B cell (primary cell): Measurements from ENCODE around the gene SLC35E1. TPM values are rescaled to one million over a fixed set of nuclear protein-coding genes. Genes with fewer than 3 reads are reported as not detected.

Experiments
- ATAC-seq: fragments of 200-7000 bp; cut with Tn5 transposase; one replicate; pipeline ENCODE4 v1.10.0; 2021; ENCODE audit warnings: low read depth, mild to moderate bottlenecking, moderate number of reproducible peaks, moderate library complexity
- CTCF ChIA-PET: fragments of 350-600 bp; sonication (Branson Sonifier 250); formaldehyde crosslinking; loops from one replicate; lab custom pipeline; 2021; ENCODE audit warnings: antibody characterized with exemption, inconsistent platforms; lab: Charles Lee
- POLR2A ChIA-PET: fragments of 350-600 bp; sonication (Branson Sonifier 250); formaldehyde crosslinking; loops from one replicate; lab custom pipeline; 2021; ENCODE audit warnings: antibody characterized with exemption; lab: Charles Lee
- DNase-seq: peaks from one replicate; pipeline ENCODE4 v3.0.0; 2013
- H2AFZ ChIP-seq: 2 replicates; pipeline ENCODE4 v1.6.1; 2012; ENCODE audit warnings: mild to moderate bottlenecking, low read depth, low read length; ENCODE audit not compliant: insufficient read depth, poor library complexity, severe bottlenecking
- H3K27ac ChIP-seq, 2 donors: 1 replicate in 1 of 2; 2 replicates in 1 of 2; pipeline ENCODE4 v1.5.1; 2012 to 2013; ENCODE audit warnings: low read length in 2 of 2, mild to moderate bottlenecking in 2 of 2, moderate library complexity in 1 of 2
- H3K27me3 ChIP-seq, 4 experiments: fragments of 200-600 bp in 1 of 4; sonication (generic) in 1 of 4; replicated peaks in 1 of 4; 1 replicate in 2 of 4; 2 replicates in 2 of 4; pipeline versions ENCODE4 v1.6.1 to v1.7.0; 2013 to 2016; ENCODE audit warnings: low read length in 3 of 4, mild to moderate bottlenecking in 2 of 4, mixed read lengths in 1 of 4, moderate library complexity in 1 of 4; ENCODE audit not compliant: insufficient read depth in 4 of 4, control insufficient read depth in 3 of 4; ENCODE audit errors: control extremely low read depth in 1 of 4
- H3K36me3 ChIP-seq, 2 experiments: replicated peaks in 1 of 2; 1 replicate in 1 of 2; 2 replicates in 1 of 2; pipeline versions ENCODE4 v1.6.1 to v1.7.1; 2013; ENCODE audit warnings: low read length in 1 of 2; ENCODE audit not compliant: insufficient read depth in 2 of 2, control insufficient read depth in 1 of 2; ENCODE audit errors: control extremely low read depth in 1 of 2, extremely low read depth in 1 of 2
- H3K4me1 ChIP-seq, 2 donors: fragments of 200-600 bp in 1 of 2; sonication (generic) in 1 of 2; 1 replicate in 1 of 2; 2 replicates in 1 of 2; pipeline versions ENCODE4 v1.5.1 to v1.6.1; 2013 to 2017; ENCODE audit warnings: low read length in 2 of 2; ENCODE audit not compliant: control insufficient read depth in 2 of 2, insufficient read depth in 2 of 2
- H3K4me2 ChIP-seq: replicated peaks from 2 replicates; pipeline ENCODE3; 2012; ENCODE audit warnings: mild to moderate bottlenecking, low read depth, low read length; ENCODE audit not compliant: poor library complexity, severe bottlenecking
- H3K4me3 ChIP-seq, 5 experiments: fragments of 200-600 bp in 1 of 5; sonication (generic) in 1 of 5; 1 replicate in 3 of 5; 2 replicates in 2 of 5; pipeline versions ENCODE4 v1.5.1 to v1.7.0; 2011 to 2016; ENCODE audit warnings: low read length in 4 of 5, mild to moderate bottlenecking in 4 of 5, low read depth in 2 of 5, control low read depth in 1 of 5, moderate library complexity in 1 of 5; ENCODE audit not compliant: insufficient read depth in 1 of 5; ENCODE audit errors: control extremely low read depth in 1 of 5, extremely low read depth in 1 of 5
- H3K79me2 ChIP-seq: fragments of 200-600 bp; sonication (generic); one replicate; pipeline ENCODE4 v1.6.0; 2016; ENCODE audit warnings: low read length; ENCODE audit not compliant: control insufficient read depth, insufficient read depth
- H3K9ac ChIP-seq: fragments of 200-600 bp; sonication (generic); 2 replicates; pipeline ENCODE4 v1.6.1; 2017; ENCODE audit warnings: mild to moderate bottlenecking, low read length, moderate library complexity
- H3K9me3 ChIP-seq, 3 donors: one replicate each; pipeline versions ENCODE4 v1.6.1 to v1.7.1; 2013; ENCODE audit warnings: low read length in 2 of 3; ENCODE audit not compliant: control insufficient read depth in 2 of 3, insufficient read depth in 1 of 3; ENCODE audit errors: control extremely low read depth in 1 of 3
- H4K20me1 ChIP-seq: 2 replicates; pipeline ENCODE4 v1.6.0; 2012; ENCODE audit warnings: mild to moderate bottlenecking, low read length; ENCODE audit not compliant: insufficient read depth, control insufficient read depth, poor library complexity, severe bottlenecking
- H3K27ac Mint-ChIP-seq: one replicate; pipeline ENCODE4 v1.8.0; 2021; ENCODE audit warnings: mixed read lengths
- H3K27me3 Mint-ChIP-seq: one replicate; pipeline ENCODE4 v1.8.0; 2021; ENCODE audit warnings: mixed read lengths
- H3K4me1 Mint-ChIP-seq: one replicate; pipeline ENCODE4 v1.8.0; 2021; ENCODE audit warnings: mixed read lengths
- H3K4me3 Mint-ChIP-seq: one replicate; pipeline ENCODE4 v1.8.0; 2021; ENCODE audit warnings: mixed read lengths
- H3K9me3 Mint-ChIP-seq: one replicate; pipeline ENCODE4 v1.8.0; 2022; ENCODE audit warnings: mixed read lengths; ENCODE audit not compliant: insufficient read depth
- CTCF ChIP-seq: fragments of 200-600 bp; IDR thresholded peaks from one replicate; pipeline ENCODE4 v1.8.0; 2022; ENCODE audit warnings: antibody characterized with exemption, mild to moderate bottlenecking
- EZH2 ChIP-seq: IDR thresholded peaks from 2 replicates; pipeline ENCODE4 v1.6.1; 2012; ENCODE audit warnings: borderline replicate concordance, low read depth, mild to moderate bottlenecking, moderate library complexity, low read length; ENCODE audit not compliant: insufficient read depth, poor library complexity, severe bottlenecking
- WGBS: methylation state at CpG from one replicate; pipeline ENCODE4 v1.1.5; 2013; ENCODE audit warnings: missing lambda C conversion rate; ENCODE audit not compliant: insufficient coverage; 5-methylcytosine and 5-hydroxymethylcytosine counted together
- intact Hi-C: fragments of 100-400 bp; cut with micrococcal nuclease; formaldehyde crosslinking; loops from one replicate; pipeline ENCODE4 v1.10.0; 2022
- polyA plus RNA-seq: library from polyadenylated mRNA; depleted of rRNA; stranded (reverse); fragments of >200 nt; gene quantifications from 2 replicates; pipeline ENCODE4 v1.2.3, GENCODE V29; 2012
- total RNA-seq, 2 donors: library from RNA; stranded (reverse); fragments of 120-200 nt in 1 of 2; gene quantifications; 1 replicate in 1 of 2; 2 replicates in 1 of 2; pipeline versions ENCODE4 v1.2.3 to v1.2.4, GENCODE V29; 2013 to 2022

Gene SLC35E1
- total and polyA plus RNA-seq, 2 donors (not counting 1 experiment from before 2014, with no cell fraction given) = 23.4 to 46.8 TPM

- Mint-ChIP-seq H3K4me1 (peaks cover 85% of the 10 kb centered on the region), H3K27me3 (no peaks in the 10 kb centered on the region), H3K27ac (peak overlapping the region; percentile 57), H3K9me3 (no peaks in the 10 kb centered on the region), H3K4me3 (peak overlapping the region; percentile 50)
- Histone ChIP-seq H3K27ac (no peak overlapping the region), H2AFZ (no peak overlapping the region), H3K27me3 (no peaks in the 10 kb centered on the region), H3K4me2 (peak overlapping the region; percentile 20), H3K79me2 (peaks cover 100% of the 10 kb centered on the region), H3K36me3 (peaks cover 0 to 14% of the 10 kb centered on the region in 2 experiments), H3K4me3 (no peak overlapping the region), H3K9me3 (no peaks in the 10 kb centered on the region), H3K4me1 (peaks cover 39 to 57% of the 10 kb centered on the region in 2 donors), H4K20me1 (peaks cover 100% of the 10 kb centered on the region), H3K9ac (no peak overlapping the region)
- ChIA-PET CTCF (interaction anchor here (0.8 to 1.4 kb wide), 4 partner anchors 9 to 371 kb away, joined by 3 to 5 read pairs (median 4); partner anchors contain the start of gene MED26), POLR2A (interaction anchor here (1.3 kb wide), 1 partner anchor 10 kb away, joined by 3 read pairs; the partner anchor contains the start of gene MED26)
- no peak for DNase-seq
- TF ChIP-seq EZH2 (no peak), CTCF (no peak)
- intact Hi-C loops = no loop called here
- ATAC-seq = peak; percentile 28
- 46% methylated on average over 6 of the region's 7 CpGs for WGBS
Measured at GRCh38 chr19:16618248-16618647, 46.0 kb upstream of the SLC35E1 start.

DNA sequence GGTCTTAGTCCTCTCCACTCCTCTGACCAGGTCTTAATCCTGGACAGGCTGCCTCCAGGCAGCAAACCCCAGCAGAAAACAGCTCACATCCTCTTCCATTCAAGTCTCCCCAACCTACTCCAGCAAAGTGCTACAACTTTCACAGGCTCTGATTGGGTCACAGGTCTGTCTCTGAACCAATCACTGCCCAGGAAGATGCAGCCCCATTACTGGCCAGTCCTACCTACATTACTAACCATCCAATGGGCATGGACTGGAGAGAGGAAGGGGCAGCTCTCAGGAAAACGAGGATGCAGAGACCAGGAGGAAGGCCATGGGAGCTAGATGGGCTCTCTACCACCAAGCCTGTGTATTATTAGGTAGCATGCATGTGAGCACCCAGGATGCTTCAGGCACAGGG, 43.6 kb upstream of the SLC35E1 start:
- Histone ChIP-seq H3K4me2 (no peak overlapping the region), H3K27ac (no peak overlapping the region), H3K9ac (no peak overlapping the region), H2AFZ (no peak overlapping the region), H4K20me1 (peaks cover 100% of the 10 kb centered on the region), H3K4me1 (peaks cover 46 to 61% of the 10 kb centered on the region in 2 donors), H3K9me3 (no peaks in the 10 kb centered on the region), H3K79me2 (peaks cover 100% of the 10 kb centered on the region), H3K36me3 (peaks cover 0 to 6% of the 10 kb centered on the region in 2 experiments), H3K4me3 (no peak overlapping the region), H3K27me3 (no peaks in the 10 kb centered on the region)
- Mint-ChIP-seq H3K9me3 (no peaks in the 10 kb centered on the region), H3K27ac (no peak overlapping the region), H3K4me3 (no peak overlapping the region), H3K4me1 (peaks cover 90% of the 10 kb centered on the region), H3K27me3 (no peaks in the 10 kb centered on the region)
- ATAC-seq = no peak
- POLR2A ChIA-PET = interaction anchor here (1.0 kb wide), 1 partner anchor 29 kb away, joined by 3 read pairs; no protein-coding TSS in a partner anchor
- WGBS = 75% methylated on average over 1 of the region's 1 CpG
- DNase-seq = no peak
- intact Hi-C loops = no loop called here
- CTCF ChIA-PET = interaction anchor here (1.2 kb wide), 1 partner anchor 88 kb away, joined by 3 read pairs; no protein-coding TSS in a partner anchor
- no peak for TF ChIP-seq EZH2
- TF ChIP-seq CTCF = no peak
